Measurements from ENCODE around the gene RNF207.

Gene RNF207

DNA sequence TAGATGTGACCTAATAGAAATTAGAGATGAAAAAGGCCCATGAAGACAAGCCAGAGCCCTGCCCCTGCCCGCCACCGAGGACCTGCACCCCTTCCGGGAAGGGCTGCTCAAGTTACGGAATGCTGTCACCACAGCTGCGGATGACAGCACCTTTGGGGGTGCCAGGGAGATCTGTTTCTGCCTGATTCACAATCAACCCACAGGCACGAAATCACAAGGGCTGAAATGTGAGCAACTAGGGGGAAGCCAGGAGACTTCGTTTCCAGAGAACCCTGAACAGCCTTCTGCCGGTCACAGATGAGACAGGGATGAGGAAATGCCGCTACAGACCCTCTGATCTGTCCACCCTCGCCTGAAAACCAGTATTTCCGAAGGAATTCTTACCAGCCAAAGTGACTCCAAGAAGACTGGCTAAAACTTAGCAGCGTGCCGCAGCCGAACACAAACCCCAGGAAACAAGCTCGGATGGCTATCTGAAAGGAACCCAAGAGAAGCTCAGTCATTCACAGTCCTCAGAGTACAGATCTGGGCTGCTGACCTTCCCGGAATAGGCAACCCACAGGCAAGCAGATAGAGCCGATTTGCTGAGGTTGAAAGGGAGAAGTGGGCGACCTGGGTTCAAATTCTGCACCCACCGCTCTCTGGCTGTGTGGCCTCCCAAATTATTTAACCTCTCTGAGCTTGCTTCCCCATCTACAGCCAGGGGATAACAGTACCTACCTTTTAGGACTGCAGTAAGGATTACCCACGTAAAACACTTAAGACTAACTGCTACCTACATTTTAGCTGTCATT is 28.8 kb downstream of the RNF207 start (continued):
- TF ChIP-seq, protein P1, sequence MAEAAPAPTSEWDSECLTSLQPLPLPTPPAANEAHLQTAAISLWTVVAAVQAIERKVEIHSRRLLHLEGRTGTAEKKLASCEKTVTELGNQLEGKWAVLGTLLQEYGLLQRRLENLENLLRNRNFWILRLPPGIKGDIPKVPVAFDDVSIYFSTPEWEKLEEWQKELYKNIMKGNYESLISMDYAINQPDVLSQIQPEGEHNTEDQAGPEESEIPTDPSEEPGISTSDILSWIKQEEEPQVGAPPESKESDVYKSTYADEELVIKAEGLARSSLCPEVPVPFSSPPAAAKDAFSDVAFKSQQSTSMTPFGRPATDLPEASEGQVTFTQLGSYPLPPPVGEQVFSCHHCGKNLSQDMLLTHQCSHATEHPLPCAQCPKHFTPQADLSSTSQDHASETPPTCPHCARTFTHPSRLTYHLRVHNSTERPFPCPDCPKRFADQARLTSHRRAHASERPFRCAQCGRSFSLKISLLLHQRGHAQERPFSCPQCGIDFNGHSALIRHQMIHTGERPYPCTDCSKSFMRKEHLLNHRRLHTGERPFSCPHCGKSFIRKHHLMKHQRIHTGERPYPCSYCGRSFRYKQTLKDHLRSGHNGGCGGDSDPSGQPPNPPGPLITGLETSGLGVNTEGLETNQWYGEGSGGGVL (tag by site-specific recombination; IDR thresholded peaks at IDR 0.05): 0 out of 2 replicates have a peak, but pooled peaks have one; percentile 12
- TF ChIP-seq ZNF660 (tag by site-specific recombination; IDR thresholded peaks at IDR 0.05) (peak; percentile 88), ZSCAN30 (tag by site-specific recombination; IDR thresholded peaks at IDR 0.05) (0 out of 2 replicates have a peak, but pooled peaks have one; percentile 17), SP2 (tag by site-specific recombination; IDR thresholded peaks at IDR 0.05) (no peak), BCL11B (tag by site-specific recombination; IDR thresholded peaks at IDR 0.05; ENCODE audit: low read depth) (no peak), ZBTB8A (tag by site-specific recombination; IDR thresholded peaks at IDR 0.05) (peak; percentile 40)
- TF ChIP-seq, protein P2, sequence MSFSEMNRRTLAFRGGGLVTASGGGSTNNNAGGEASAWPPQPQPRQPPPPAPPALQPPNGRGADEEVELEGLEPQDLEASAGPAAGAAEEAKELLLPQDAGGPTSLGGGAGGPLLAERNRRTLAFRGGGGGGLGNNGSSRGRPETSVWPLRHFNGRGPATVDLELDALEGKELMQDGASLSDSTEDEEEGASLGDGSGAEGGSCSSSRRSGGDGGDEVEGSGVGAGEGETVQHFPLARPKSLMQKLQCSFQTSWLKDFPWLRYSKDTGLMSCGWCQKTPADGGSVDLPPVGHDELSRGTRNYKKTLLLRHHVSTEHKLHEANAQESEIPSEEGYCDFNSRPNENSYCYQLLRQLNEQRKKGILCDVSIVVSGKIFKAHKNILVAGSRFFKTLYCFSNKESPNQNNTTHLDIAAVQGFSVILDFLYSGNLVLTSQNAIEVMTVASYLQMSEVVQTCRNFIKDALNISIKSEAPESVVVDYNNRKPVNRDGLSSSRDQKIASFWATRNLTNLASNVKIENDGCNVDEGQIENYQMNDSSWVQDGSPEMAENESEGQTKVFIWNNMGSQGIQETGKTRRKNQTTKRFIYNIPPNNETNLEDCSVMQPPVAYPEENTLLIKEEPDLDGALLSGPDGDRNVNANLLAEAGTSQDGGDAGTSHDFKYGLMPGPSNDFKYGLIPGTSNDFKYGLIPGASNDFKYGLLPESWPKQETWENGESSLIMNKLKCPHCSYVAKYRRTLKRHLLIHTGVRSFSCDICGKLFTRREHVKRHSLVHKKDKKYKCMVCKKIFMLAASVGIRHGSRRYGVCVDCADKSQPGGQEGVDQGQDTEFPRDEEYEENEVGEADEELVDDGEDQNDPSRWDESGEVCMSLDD (tag by site-specific recombination; IDR thresholded peaks at IDR 0.05): 0 out of 2 replicates have a peak, but pooled peaks have one; percentile 35

DNA sequence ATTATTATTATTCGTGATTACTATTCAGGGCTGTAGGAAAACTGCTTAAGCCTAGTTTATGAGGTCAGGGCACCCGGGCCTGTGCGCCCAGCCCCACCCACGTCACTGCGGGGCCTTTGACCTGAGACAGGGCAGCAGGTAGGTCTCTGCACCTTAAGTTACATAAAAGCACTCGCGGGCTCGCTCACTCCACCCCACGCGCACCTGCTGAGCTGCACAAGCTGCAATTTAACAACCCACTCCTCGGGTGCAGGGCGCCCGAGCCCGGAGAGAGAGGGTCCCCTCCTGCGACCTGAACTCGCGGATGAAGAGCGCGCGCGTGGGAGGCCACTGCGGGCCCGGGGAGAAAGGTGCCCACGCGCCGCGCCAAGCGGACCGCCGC is 29.4 kb downstream of the RNF207 start:
- no peaks in the 10 kb centered on the region for H3K4me1 ChIP-seq (ENCODE audit: control insufficient read depth, insufficient read depth, low read length)
- peak overlapping the region; percentile 92 for H3K4me3 ChIP-seq (ENCODE audit: low read depth, low read length)
- ChIA-PET CTCF (interaction anchor here (0.7 to 1.2 kb wide), 3 partner anchors 31 to 203 kb away, joined by 3 to 4 read pairs (median 4); no protein-coding TSS in a partner anchor), POLR2A (interaction anchor here (0.6 to 2.4 kb wide), 11 partner anchors 8 to 225 kb away, joined by 3 to 14 read pairs (median 3); partner anchors contain the start of gene RNF207)
- peak overlapping the region; percentile 89; the same call in 1 of the 2 replicates for H3K27ac ChIP-seq (ENCODE audit: extremely low read depth, low read depth, low read length)
- H3K36me3 ChIP-seq (ENCODE audit: control insufficient read depth in 2 of 2, insufficient read depth in 1 of 2, low read length in 2 of 2): peaks cover 30 to 43% of the 10 kb centered on the region in 2 experiments
- H3K9me3 ChIP-seq (ENCODE audit: control insufficient read depth, insufficient read depth, low read depth, low read length): no peaks in the 10 kb centered on the region
- TF ChIP-seq EGR2 (tag by site-specific recombination; IDR thresholded peaks at IDR 0.05; ENCODE audit: low read depth): peak; percentile 68; the same call in 1 of the 2 replicates
- TF ChIP-seq ZNF670 (tag by site-specific recombination; IDR thresholded peaks at IDR 0.05; ENCODE audit: low read depth): no peak
- peak; percentile 44; the same call in 1 of the 2 replicates for TF ChIP-seq KLF9 (tag by site-specific recombination; IDR thresholded peaks at IDR 0.05; ENCODE audit: low read depth)
- peak; percentile 41 for TF ChIP-seq ZNF629 (tag by site-specific recombination; IDR thresholded peaks at IDR 0.05)
- no peak for TF ChIP-seq REPIN1 (tag by site-specific recombination; IDR thresholded peaks at IDR 0.05; ENCODE audit: low read depth)
- TF ChIP-seq MZF1 (tag by site-specific recombination; IDR thresholded peaks at IDR 0.05; ENCODE audit: borderline replicate concordance): no peak
- peak; percentile 67 for TF ChIP-seq ZBTB8A (tag by site-specific recombination; IDR thresholded peaks at IDR 0.05)
- TF ChIP-seq ZXDB (tag by site-specific recombination; IDR thresholded peaks at IDR 0.05): 0 out of 2 replicates have a peak, but pooled peaks have one; percentile 33
- peak; percentile 78 for TF ChIP-seq ZFHX2 (tag by site-specific recombination; conservative IDR thresholded peaks at IDR 0.05)
- TF ChIP-seq, protein P3, sequence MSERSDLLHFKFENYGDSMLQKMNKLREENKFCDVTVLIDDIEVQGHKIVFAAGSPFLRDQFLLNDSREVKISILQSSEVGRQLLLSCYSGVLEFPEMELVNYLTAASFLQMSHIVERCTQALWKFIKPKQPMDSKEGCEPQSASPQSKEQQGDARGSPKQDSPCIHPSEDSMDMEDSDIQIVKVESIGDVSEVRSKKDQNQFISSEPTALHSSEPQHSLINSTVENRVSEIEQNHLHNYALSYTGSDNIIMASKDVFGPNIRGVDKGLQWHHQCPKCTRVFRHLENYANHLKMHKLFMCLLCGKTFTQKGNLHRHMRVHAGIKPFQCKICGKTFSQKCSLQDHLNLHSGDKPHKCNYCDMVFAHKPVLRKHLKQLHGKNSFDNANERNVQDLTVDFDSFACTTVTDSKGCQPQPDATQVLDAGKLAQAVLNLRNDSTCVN (tag by site-specific recombination; optimal IDR thresholded peaks at IDR 0.05): peak; percentile 52

All from HEK293 (cell line).